HG02588 (cell line): ENCODE measurements around the gene RSRP1.

Experiments
- ATAC-seq: cut with Tn5 transposase; IDR thresholded peaks from one replicate; pipeline ENCODE4 v1.9.1; 2021; ENCODE audit warnings: mild to moderate bottlenecking, moderate library complexity; ENCODE audit not compliant: unreplicated experiment

The RSRP1 gene

DNA sequence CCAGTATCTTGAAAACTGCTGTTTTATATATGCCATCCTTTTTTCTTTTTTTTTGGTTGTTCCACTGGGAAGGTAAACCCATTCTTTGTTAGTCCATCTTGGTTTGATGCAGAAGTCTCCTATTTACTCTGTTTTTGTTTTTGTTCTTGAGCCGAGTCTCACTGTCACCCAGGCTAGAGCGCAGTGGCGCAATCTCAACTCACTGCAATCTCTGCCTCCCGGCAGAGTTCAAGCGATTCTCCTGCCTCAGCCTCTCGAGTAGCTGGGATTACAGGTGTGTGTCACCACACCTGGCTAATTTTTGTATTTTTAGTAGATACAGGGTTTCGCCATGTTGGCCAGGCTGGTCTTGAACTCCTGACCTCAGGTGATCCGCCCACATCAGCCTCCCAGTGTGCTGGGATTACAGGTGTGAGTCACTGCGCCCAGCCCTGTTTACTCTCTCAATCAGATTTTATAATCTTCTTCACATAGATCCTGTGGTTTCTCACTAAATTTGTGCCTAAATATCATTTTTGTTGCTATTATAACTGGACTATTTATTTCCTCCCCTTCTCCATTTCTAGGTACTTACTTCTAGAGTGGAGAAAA, 27.5 kb downstream of the RSRP1 start:
- no peak for ATAC-seq

DNA sequence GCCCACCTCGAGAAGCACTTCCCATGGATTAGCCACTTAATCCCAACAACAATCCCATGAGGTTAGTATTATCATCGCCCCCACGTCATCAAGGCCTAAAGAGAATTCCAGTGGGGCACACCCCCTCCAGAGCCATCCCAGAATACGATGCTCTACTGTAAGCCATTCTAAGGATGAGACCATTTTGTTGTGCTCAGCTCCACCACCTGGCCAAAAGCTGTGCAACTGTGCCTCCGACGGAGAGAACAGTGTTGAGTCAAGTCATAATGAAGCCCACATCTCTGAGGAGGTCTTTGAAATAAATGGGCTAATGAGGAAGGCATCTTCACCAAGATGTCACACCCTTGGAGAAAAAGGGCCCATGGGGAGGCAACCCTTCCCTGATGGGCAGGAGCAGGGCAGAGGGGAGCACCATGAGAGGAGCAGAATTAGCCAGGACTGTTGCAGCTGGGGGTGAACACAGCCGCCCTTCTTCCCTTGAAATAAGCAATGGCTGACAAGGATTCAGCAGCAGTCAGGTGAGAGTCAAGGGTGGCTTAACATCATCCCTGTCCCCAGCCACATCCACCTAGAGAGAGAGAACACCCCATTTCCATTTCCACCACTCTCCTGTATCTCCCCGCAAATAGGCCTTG, 29.5 kb downstream of the RSRP1 start:
- ATAC-seq: no peak

DNA sequence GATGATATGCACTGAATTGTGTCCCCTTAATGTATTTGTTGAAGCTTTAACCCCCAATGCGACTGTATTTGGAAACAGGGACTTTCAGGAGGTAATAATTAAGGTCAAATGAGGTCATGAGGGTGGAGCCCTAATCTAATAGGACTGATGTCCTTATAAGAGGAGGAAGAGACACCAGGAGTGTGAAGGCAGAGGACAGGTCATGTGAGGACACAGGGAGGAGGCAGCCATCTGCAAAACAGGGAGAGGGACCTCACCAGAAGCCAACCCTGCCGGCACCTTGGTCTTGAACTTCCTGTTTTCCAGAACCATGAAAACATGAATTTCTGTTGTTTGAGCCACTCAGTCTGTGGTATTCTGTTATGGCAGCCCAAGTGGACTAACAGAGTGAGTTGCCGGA, 30.2 kb downstream of the RSRP1 start:
- no peak for ATAC-seq

DNA sequence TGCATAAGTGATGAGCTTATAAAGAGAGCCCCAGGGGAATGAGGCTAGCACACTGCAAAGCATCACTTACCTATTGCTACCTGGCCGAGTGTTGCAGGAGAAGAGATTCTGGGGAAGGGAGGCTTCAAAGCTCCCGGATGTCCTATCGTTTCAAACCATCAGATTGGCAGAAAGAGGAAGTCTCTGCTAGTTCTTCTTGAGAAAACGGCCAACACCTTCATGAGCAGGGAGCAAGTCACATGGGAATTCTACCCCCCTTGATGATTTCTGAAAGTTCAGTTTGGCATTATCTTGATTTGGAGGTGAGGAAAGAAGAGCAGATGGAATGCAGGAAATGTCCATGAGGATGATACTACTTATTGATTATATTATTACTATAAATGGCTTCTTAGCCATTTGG, 31.1 kb downstream of the RSRP1 start:
- ATAC-seq: no peak

DNA sequence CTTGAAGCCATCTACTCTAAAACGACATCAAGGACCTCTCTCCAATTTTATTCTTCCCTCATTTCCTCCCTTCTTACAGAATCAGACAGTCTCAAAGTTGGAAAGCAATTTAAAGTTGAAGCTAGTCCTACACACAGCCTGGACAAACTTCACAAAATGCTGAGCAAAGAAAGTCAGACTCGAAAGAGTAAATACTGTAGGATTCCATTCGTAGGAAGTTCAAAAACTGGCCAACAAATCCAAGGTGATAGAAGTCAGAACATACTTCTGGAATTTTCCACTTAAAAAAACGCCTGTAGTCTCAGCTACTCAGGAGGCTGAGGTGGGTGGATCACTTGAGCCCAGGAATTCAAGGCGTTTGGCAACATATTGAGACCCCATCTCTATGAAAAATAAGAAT, 34.5 kb downstream of the RSRP1 start:
- no peak for ATAC-seq

DNA sequence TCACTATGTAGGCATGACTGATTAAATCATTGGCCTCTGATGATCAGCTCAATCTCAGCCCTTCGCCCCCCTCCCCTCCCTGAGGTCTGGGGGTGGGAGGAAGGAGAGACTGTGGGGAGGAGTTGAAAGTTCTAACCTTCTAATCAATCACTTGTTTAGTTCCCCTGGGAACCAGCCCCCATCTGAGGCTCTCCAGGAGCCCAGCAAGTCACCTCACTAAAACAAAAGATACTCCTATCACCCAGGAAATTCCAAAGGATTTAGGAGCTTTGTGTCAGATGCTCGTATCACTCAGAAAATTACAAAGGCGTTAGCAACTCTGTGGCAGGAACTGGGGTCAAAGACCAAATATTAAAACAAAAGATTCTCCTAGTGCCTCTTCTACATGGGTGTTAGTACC, 36.5 kb downstream of the RSRP1 start:
- ATAC-seq: no peak

DNA sequence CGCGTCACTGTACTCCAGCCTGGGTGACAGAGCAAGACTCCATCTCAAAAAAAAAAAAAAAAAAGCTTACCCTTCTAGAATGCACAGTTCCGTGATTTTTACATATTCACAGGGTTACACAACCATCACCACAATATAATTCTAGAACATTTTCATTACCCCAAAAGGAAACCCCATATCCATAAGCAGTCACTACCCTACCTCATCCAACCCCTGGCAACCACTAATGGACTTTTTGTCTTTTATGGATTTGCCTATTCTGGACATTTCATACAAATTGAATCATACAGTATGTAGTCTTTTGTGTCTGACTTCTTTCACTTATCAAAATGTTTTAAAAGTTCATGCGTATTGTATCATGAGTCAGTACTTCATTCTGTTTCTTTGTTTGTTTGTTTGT, 37.7 kb downstream of the RSRP1 start:
- ATAC-seq: no peak

DNA sequence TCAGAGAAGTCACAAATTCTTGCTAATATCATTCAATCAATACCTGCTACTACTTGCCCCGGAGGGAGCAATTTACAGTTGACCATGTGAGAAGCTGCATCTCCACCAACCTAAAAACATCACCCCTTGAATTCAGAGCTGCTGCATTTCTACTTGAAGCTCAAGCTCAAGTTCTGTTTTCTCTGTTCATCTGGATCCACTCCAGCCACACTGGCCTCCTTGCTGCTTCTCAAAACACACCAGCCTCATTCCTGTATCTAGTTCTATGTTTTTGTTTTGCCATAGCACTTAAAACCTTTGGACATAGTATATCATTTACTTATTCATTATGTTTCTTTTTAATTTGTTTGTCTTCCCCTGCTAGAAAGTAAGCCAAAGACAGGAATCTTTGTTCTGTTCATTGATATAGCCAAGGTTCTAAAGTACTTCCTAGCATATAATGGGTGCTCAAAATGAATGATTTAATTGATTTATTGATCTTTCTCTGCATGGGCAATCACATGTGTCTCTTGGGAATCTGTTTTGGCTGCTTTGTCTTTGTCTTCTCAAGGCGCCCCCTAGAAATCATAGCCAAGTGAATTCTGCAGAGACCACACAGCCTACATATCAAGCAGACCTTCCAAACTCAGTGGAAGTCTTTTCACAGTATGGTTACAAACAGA, 38.6 kb downstream of the RSRP1 start:
- no peak for ATAC-seq

DNA sequence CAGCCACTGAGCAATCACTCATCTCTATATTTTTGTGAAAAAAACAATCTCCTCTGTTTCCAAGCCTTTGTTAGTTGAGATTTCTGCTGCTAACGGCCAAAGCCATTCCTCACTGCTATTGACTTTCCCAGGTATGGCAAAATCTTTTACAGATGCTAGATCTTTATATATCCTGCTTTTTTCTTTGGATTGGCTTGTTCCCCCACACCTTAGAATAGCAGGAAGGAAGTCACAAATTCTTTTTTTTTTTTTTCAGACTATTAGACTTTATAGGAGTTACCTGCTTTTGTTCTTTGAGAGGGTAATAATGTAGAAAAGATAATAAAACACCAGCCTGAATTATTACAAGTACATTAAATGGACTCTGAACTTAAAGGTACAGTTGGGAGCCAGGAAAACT, 39.2 kb downstream of the RSRP1 start:
- ATAC-seq: no peak

DNA sequence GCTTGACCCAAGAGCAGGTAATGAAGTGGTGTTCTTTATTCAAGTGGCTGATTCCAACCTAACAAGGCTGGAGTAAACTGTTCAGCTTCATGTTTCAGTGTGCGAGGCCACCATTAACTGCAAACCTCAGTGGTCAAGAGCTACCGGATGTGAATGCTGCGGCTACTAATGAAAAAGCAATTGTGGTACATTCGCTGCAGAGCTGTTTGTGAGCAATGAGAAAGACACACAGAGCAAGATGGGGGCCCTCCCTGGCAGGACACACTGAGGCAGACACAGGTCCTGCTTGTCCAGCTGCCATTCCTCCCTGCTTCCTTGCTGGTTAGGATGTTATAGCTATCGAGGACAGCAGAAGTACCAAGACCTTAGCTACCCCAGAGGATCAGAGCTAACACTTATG, 41.1 kb downstream of the RSRP1 start:
- ATAC-seq: no peak

DNA sequence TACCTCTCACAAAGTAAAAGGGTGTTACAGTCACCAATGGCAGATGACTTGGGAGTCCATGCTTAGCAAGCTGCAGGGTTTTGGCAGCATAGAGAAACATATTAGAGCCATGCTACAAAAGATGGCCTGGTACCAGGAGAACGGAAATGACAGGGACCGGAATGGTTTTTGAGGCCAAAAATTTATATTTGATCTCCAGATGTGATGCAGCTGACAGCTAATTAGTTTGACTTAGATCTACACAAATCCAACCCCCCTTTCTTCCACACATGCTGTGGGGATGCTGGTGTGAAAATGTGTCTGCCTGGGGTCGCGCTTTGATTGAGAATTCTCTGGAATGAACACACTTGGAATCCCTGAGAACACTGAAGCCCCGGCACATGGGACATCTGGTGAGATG, 41.5 kb downstream of the RSRP1 start:
- no peak for ATAC-seq

DNA sequence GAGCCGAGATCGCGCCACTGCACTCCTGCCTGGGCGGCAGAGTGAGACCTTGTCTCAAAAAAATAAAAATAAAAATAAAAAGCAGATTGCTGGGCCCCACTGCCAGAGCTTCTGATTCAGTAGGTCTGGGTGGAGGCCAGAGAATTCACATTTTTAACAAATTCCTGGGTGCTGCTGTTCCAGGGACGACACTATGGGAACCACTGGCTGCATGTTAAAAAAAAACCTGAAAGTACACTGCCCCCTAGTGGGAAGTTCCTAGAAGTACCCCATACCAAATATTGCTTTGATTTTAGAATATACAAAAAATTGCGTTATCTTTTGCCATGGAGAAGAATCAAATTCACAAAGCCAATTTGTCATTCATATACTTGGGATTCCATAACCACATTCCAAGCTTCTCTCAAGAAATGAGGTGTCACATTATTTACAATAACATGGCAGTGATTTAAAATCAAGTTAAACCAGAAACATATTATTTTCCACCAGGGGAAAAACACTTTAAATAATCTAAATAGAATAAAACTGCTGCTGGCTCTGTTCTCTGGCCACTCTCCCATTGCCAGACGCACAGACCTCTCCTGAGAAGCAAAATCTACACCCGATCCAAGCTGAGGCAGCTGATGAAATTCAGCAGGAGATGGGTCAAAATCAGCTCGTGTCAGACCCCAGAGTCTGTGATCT, 42.3 kb downstream of the RSRP1 start:
- ATAC-seq: no peak

DNA sequence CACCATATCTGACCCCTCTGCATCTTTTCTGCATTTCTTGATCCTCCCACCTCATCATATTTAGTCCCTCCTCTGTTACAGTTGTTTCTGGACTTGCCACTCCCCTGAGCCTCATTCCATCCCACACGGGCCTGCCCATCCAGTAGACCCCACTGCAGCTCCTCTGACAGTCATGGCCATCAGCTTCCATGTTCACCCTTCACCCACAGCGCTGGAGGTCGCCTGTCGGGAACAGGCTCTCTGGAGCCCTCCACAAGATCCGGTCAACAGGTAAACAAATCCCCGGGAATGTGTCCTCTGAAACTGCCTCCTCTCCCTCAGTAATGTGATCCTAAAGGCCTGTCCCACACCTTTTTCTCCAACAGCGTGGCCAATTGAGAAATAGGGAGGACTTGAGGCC, 46.2 kb downstream of the RSRP1 start:
- ATAC-seq: no peak

DNA sequence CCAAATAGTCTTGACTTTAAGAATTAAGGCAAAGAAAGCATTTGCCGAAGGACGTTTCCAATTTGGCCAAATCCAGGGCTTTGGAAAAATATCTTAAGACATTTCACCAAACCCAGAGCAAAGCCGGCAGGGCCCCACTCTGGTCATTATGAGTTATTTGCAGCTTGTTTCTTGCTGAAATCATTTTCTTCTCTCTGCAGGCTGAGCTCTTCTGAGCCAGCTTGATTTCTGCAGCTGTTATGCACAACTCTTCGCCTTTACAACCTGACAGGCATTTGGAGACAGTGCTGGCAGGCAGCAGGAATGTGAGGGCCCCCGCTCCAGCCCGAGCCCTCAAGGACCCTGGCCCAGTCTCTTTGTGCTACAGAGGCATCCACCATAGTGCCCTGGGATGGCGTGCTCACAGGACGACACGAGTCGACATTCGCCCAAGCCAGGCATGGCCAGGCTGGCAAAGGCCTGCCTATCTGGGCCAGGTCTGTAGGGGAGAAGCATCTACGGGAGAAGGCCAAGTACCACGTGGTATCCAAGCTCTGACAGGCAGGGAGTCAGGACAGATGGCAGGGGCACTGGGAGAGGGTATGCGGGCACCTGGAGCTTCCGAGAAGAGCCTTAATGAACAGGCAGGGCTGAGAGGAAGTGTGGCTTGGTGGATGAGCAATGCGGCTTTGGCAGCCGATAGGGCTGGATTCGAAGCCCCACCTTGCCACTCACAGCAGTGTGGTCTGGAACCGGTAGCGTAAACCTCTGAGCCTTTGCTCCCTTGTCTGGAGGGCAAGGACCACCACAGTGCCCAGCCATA, 47.2 kb downstream of the RSRP1 start:
- ATAC-seq: no peak

DNA sequence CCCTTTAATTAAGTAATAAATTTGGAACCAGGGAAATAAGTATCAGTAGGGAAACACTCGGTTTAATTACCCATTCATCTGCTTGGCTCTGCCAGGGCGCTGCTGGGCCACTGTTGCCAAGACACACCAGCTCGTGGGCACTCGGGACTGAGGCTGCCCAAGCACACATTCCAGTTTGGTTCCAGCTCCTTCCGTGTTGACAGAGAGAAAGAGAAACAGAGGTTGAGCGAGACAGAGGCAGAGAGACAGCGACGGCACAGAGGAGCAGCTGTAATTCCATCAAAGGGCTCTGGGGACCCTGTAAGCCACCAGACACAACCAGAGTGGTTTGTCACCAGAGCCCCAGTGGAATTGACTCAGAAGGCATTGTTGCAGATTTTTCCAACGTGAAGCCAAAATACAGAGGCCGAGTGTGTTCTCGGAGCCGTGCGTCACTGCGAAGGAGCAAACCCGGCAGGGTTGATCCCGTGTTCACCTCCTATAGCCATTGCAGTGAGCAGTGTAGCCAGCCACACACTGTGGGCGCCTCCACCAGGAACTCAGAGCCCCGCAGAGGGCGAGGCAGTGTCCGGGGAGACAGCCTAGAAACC, 48.5 kb downstream of the RSRP1 start:
- no peak for ATAC-seq

DNA sequence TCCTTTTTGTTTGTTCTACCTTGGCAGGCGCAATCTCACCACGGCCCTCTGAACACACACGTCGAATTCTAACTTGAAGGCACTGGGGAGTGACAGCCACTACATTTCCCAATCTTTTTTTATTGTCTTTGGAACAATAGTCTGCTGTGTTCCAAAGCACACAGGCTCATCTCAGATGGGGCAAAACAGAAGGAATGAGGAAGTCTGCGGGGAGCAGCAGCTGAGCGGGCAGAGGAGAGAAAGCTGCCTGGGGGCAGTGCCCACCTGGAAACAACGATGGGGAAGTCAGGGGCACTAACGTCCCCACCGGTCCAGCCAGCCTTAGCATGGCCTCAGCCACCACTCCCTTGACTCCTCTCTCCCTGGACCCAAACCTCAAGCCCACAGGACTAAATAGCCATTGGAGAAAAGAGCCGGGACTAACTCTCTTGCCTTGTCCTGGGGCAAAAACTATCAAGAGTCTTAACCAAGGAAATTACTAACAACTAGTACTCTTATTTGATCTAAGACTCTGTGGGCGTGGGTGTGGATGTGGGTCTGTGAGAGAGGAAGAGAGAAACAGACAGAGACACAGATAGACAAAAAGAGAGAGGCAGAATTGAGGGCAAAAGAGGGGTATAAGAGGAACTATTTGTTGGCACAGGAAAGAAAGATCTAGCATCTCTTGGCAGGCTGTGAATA, 49.1 kb downstream of the RSRP1 start:
- no peak for ATAC-seq

DNA sequence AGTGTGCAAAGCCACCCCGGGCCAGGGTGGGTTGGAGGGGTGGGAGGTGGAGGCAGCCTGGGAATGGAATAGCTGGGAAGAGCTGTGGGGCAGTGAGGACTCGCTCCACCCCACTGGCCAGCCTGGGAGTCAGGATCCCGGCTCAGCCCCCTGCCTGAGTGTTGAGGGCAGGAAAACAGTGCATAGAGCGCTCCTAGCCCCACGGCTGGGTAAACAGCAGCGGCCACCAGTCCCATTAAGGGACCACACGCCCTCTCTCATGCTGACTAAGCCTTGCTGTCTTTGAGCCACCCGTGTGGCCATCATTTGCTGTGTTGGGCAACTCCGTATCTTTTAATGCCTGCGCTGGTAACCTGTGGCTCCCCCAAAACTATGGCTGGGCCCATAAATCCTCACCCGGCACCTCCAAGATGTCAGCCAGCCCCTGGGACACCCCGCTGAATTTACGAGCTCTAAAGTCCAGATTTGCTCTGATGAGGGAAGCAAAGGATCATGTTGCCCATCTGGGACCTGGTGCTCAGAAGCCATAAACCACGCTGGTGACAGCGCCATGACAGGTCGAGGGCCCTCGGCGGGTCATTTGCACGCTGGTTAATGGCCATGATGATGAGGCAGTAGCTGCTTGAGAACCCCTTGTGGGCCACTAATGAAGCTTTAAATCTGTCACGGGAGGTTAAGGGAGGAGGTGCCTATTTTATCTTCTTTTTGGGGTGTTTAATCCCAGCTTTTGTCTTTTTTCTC, 49.8 kb downstream of the RSRP1 start:
- no peak for ATAC-seq

DNA sequence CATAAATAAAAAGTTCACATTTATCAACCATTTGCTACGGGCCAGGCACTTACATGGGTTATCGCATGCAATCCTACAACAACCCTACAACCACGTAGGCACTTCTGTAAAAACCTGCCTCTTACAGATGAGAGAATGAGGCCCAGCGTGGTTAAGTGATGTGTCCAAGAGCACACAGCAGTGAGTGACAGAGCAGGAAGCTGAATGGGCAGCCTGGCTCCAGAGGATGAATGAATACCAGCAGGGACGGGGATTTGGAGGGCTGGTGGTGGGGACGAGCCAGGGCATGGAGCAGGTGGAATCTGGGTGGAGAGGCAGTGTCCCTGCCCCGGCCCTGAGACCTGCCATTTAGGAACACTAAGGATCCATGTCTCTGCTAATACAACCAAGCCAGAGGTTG, 50.4 kb downstream of the RSRP1 start:
- ATAC-seq: no peak

DNA sequence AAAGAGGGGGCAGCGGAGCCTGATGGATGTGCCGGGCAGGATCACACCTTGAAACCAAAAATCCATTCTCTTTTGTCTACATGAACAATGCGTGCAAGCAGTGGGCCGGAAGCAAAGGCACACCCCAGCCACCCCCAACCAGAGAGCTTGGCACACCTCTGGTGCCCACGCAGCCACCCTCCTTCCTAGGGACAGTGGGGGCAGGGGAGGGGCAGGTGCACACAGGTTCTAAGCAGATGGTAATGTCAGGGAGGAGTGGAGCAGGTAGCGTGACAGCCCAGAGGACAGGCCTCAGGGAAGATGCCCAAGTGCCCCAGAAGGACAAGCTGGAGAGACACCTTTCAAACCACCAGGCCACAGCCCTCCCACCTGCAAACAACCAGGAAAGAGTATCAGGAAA, 51.4 kb downstream of the RSRP1 start:
- ATAC-seq: no peak

DNA sequence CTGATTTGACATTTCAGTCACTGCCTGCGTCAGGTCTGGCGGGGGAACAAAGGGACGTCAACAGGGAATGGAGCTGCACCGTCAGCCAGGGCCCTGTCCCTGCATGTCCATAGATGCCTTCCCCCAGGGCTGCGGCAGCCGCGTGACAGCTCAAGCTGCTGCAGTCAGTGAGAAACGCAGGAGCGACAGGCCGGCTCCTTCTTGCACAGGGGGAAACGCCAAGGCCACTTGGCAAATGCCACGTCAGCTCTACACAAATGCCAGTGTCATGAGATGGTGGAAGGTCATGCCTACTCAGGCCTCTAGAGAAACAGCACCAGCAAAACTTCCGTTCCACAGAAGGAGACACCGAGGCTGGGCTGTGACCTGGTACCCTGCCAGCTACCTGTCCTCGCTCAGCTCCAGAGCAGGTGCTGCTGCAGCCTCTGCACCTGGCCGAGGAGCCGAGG, 52.7 kb downstream of the RSRP1 start:
- ATAC-seq: no peak
